Naive thymus-derived CD4-positive, alpha-beta T cell (primary cell): ENCODE results near the gene DTNB. TPM values are rescaled to one million over a fixed set of nuclear protein-coding genes. Genes with fewer than 3 reads are reported as not detected.

Experiments
- ATAC-seq: fragments of 150-1000 bp; cut with Tn5 transposase; 2 replicates; pipeline ENCODE4 v1.10.0; 2021; ENCODE audit warnings: mild to moderate bottlenecking, moderate library complexity
- CTCF ChIA-PET: fragments of 350-600 bp; sonication (Branson Sonifier 250); formaldehyde crosslinking; loops from one replicate; lab custom pipeline; 2021; ENCODE audit warnings: antibody characterized with exemption; lab: Charles Lee
- POLR2A ChIA-PET: fragments of 350-600 bp; sonication (Branson Sonifier 250); formaldehyde crosslinking; loops from one replicate; lab custom pipeline; 2021; ENCODE audit warnings: antibody characterized with exemption, inconsistent platforms; lab: Charles Lee
- DNase-seq, 9 donors: peaks; one replicate each; pipeline versions ENCODE4 v3.0.0 to v3.0.0-alpha.2; 2020 to 2022; ENCODE audit warnings: mixed read lengths in 1 of 9
- H3K27ac ChIP-seq: one replicate; pipeline ENCODE4 v1.7.0; 2013; ENCODE audit warnings: mild to moderate bottlenecking, low read depth, low read length, moderate library complexity
- H3K27me3 ChIP-seq, 2 donors: one replicate each; pipeline ENCODE4 v1.7.0; 2013; ENCODE audit warnings: low read length in 2 of 2, mild to moderate bottlenecking in 2 of 2, moderate library complexity in 2 of 2; ENCODE audit not compliant: control insufficient read depth in 2 of 2, insufficient read depth in 2 of 2
- H3K36me3 ChIP-seq, 3 experiments: 1 replicate in 2 of 3; 2 replicates in 1 of 3; pipeline ENCODE4 v1.7.0; 2013; ENCODE audit warnings: low read length in 3 of 3, mild to moderate bottlenecking in 3 of 3, moderate library complexity in 1 of 3; ENCODE audit not compliant: insufficient read depth in 3 of 3, control insufficient read depth in 2 of 3
- H3K4me1 ChIP-seq, 2 donors: one replicate each; pipeline ENCODE4 v1.7.0; 2013; ENCODE audit warnings: low read length in 2 of 2, mild to moderate bottlenecking in 2 of 2, moderate library complexity in 1 of 2; ENCODE audit not compliant: control insufficient read depth in 2 of 2, insufficient read depth in 2 of 2
- H3K4me3 ChIP-seq: 2 replicates; pipeline ENCODE4 v1.7.0; 2013; ENCODE audit warnings: mild to moderate bottlenecking, low read length
- H3K9me3 ChIP-seq, 3 experiments: 1 replicate in 2 of 3; 2 replicates in 1 of 3; pipeline ENCODE4 v1.7.0; 2013; ENCODE audit warnings: low read length in 3 of 3; ENCODE audit not compliant: control insufficient read depth in 2 of 3
- H3K27ac Mint-ChIP-seq, 9 donors: one replicate each; pipeline ENCODE4 v1.8.0; 2020 to 2022; ENCODE audit warnings: mixed read lengths in 9 of 9, mild to moderate bottlenecking in 8 of 9, moderate library complexity in 5 of 9, inconsistent platforms in 2 of 9
- H3K27me3 Mint-ChIP-seq, 5 donors: one replicate each; pipeline ENCODE4 v1.8.0; 2021 to 2022; ENCODE audit warnings: mixed read lengths in 5 of 5, mild to moderate bottlenecking in 1 of 5
- H3K36me3 Mint-ChIP-seq, 5 donors: one replicate each; pipeline ENCODE4 v1.8.0; 2020 to 2022; ENCODE audit warnings: mixed read lengths in 5 of 5, mild to moderate bottlenecking in 3 of 5, inconsistent platforms in 1 of 5
- H3K4me1 Mint-ChIP-seq, 7 donors: one replicate each; pipeline ENCODE4 v1.8.0; 2020 to 2022; ENCODE audit warnings: mixed read lengths in 7 of 7, mild to moderate bottlenecking in 3 of 7, inconsistent platforms in 1 of 7
- H3K4me3 Mint-ChIP-seq, 10 donors: one replicate each; pipeline ENCODE4 v1.8.0; 2020 to 2022; ENCODE audit warnings: mild to moderate bottlenecking in 10 of 10, mixed read lengths in 10 of 10, moderate library complexity in 6 of 10, inconsistent platforms in 2 of 10
- H3K9me3 Mint-ChIP-seq, 11 donors: one replicate each; pipeline ENCODE4 v1.8.0; 2020 to 2022; ENCODE audit warnings: mixed read lengths in 11 of 11, mild to moderate bottlenecking in 4 of 11, inconsistent platforms in 1 of 11, moderate library complexity in 1 of 11
- intact Hi-C, 2 donors: fragments of 100-400 bp; cut with micrococcal nuclease; formaldehyde crosslinking; loops; one replicate each; pipeline ENCODE4 v1.15.1; 2023
- polyA plus RNA-seq, 2 donors: library from polyadenylated mRNA; unstranded; fragments of 300-500 nt; fragmentation: Illumina TruSeq; gene quantifications; one replicate each; pipeline ENCODE4 v1.2.3, GENCODE V29; 2021
- total RNA-seq, 6 experiments: library from RNA in 5 of 6; stranded (reverse) in 5 of 6; gene quantifications; 1 replicate in 5 of 6; 2 replicates in 1 of 6; pipeline ENCODE4 v1.2.3 and lab custom pipeline; 2021 to 2026

Gene DTNB
- total and polyA plus RNA-seq, 7 experiments from 2014 or later = 17.0 to 56.2 (median 33.1) TPM

- Histone ChIP-seq H3K9me3 (no peaks in the 10 kb centered on the region), H3K27ac (no peak overlapping the region), H3K27me3 (no peaks in the 10 kb centered on the region), H3K36me3 (peaks cover 0 to 20% (median 0%) of the 10 kb centered on the region in 3 experiments), H3K4me1 (no peaks in the 10 kb centered on the region), H3K4me3 (no peak overlapping the region)
- ChIA-PET CTCF (no interaction called here), POLR2A (no interaction called here)
- ATAC-seq (no peak), DNase-seq (no peak)
- intact Hi-C loops = no loop called here
- Mint-ChIP-seq H3K9me3 (no peaks in the 10 kb centered on the region), H3K4me3 (no peak overlapping the region), H3K27ac (no peak overlapping the region), H3K36me3 (peaks cover 12 to 55% (median 23%) of the 10 kb centered on the region in 5 donors), H3K4me1 (peaks cover 0 to 2% (median 0%) of the 10 kb centered on the region in 7 donors), H3K27me3 (no peaks in the 10 kb centered on the region)
These were observed 48.7 kb downstream of the DTNB start for GRCh38 chr2:25624635-25625034.

DNA sequence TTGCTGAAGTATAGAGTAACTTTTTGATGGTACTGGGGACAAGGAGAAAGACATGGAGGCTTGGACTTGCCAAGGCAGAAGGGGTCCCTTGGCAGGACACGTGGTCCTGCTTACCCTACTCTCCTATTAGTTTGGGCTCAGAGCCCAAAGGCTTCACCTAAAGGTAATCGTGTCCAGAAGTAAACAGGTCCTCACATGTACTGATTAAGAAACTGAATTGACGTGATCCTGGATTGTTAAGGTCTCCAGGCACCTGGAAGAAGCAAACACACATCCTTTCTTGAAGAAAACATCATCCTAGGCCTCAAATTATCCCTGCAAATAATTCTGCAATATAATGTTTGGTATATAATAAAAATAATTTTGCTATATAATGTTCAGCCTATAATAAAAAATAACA, 50.0 kb downstream of the DTNB start:
- Histone ChIP-seq H3K4me1 (no peaks in the 10 kb centered on the region), H3K27me3 (no peaks in the 10 kb centered on the region), H3K36me3 (peaks cover 0 to 22% (median 0%) of the 10 kb centered on the region in 3 experiments), H3K9me3 (no peaks in the 10 kb centered on the region), H3K4me3 (no peak overlapping the region), H3K27ac (no peak overlapping the region)
- no peak overlapping the region for H3K27ac Mint-ChIP-seq
- H3K4me1 Mint-ChIP-seq = peaks cover 0 to 2% (median 0%) of the 10 kb centered on the region in 7 donors
- no peak for ATAC-seq
- H3K4me3 Mint-ChIP-seq = no peak overlapping the region
- no peaks in the 10 kb centered on the region for H3K27me3 Mint-ChIP-seq
- H3K9me3 Mint-ChIP-seq = no peaks in the 10 kb centered on the region
- peaks cover 12 to 59% (median 24%) of the 10 kb centered on the region in 5 donors for H3K36me3 Mint-ChIP-seq
- ChIA-PET CTCF (no interaction called here), POLR2A (no interaction called here)
- intact Hi-C loops = no loop called here
- DNase-seq = no peak

GRCh38 chr2:25620711-25621110, 52.7 kb downstream of the DTNB start:
- peaks cover 7 to 52% (median 14%) of the 10 kb centered on the region in 5 donors for H3K36me3 Mint-ChIP-seq
- peaks cover 0 to 7% (median 0%) of the 10 kb centered on the region in 7 donors for H3K4me1 Mint-ChIP-seq
- H3K9me3 ChIP-seq = no peaks in the 10 kb centered on the region
- intact Hi-C loops = no loop called here
- H3K4me3 ChIP-seq = no peak overlapping the region
- H3K4me3 Mint-ChIP-seq = no peak overlapping the region
- peaks cover 0 to 10% (median 0%) of the 10 kb centered on the region in 3 experiments for H3K36me3 ChIP-seq
- DNase-seq (no peak), ATAC-seq (no peak)
- CTCF ChIA-PET = no interaction called here
- no peak overlapping the region for H3K27ac Mint-ChIP-seq
- no peaks in the 10 kb centered on the region for H3K27me3 Mint-ChIP-seq
- H3K4me1 ChIP-seq = no peaks in the 10 kb centered on the region
- POLR2A ChIA-PET = no interaction called here
- no peaks in the 10 kb centered on the region for H3K27me3 ChIP-seq
- no peaks in the 10 kb centered on the region for H3K9me3 Mint-ChIP-seq
- no peak overlapping the region for H3K27ac ChIP-seq

DNA sequence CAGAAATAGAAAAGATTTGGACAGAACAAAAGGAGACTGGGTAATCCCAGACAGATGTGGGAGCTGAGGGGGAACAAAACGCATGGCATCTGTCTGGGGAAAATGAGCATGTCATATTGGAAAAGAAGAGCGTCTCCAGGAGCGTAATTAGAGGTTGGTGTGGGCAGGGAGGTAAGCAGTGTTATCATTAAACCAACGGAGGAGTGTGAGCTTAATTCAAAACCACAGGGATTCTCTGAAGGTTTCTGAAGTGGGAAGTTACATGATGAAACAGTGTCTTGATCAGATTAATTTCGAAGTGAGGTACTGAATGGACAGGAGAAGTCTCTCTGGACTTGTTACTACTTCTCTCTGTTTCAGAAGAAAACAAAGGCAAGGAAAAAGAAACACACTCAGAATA, 53.3 kb downstream of the DTNB start:
- ATAC-seq (no peak), DNase-seq (no peak)
- Histone ChIP-seq H3K4me3 (no peak overlapping the region), H3K36me3 (peaks cover 0 to 10% (median 0%) of the 10 kb centered on the region in 3 experiments), H3K27me3 (no peaks in the 10 kb centered on the region), H3K4me1 (no peaks in the 10 kb centered on the region), H3K9me3 (no peaks in the 10 kb centered on the region), H3K27ac (no peak overlapping the region)
- H3K4me1 Mint-ChIP-seq = peaks cover 0 to 7% (median 0%) of the 10 kb centered on the region in 7 donors
- intact Hi-C loops = no loop called here
- no peak overlapping the region for H3K4me3 Mint-ChIP-seq
- CTCF ChIA-PET = interaction anchor here (2.0 kb wide), 1 partner anchor 13 kb away, joined by 8 read pairs; no protein-coding TSS in a partner anchor
- no peaks in the 10 kb centered on the region for H3K27me3 Mint-ChIP-seq
- POLR2A ChIA-PET = no interaction called here
- H3K36me3 Mint-ChIP-seq = peaks cover 4 to 48% (median 11%) of the 10 kb centered on the region in 5 donors
- H3K9me3 Mint-ChIP-seq = no peaks in the 10 kb centered on the region
- no peak overlapping the region for H3K27ac Mint-ChIP-seq

GRCh38 chr2:25619185-25619584, 54.2 kb downstream of the DTNB start:
- H3K36me3 ChIP-seq = peaks cover 0 to 10% (median 0%) of the 10 kb centered on the region in 3 experiments
- H3K9me3 ChIP-seq = no peaks in the 10 kb centered on the region
- no peak overlapping the region for H3K4me3 Mint-ChIP-seq
- no peak for DNase-seq
- intact Hi-C loops = no loop called here
- peaks cover 4 to 48% (median 11%) of the 10 kb centered on the region in 5 donors for H3K36me3 Mint-ChIP-seq
- no peak overlapping the region for H3K27ac Mint-ChIP-seq
- no peaks in the 10 kb centered on the region for H3K4me1 ChIP-seq
- no peaks in the 10 kb centered on the region for H3K9me3 Mint-ChIP-seq
- peaks cover 0 to 7% (median 0%) of the 10 kb centered on the region in 7 donors for H3K4me1 Mint-ChIP-seq
- H3K27me3 ChIP-seq = no peaks in the 10 kb centered on the region
- no peak overlapping the region for H3K4me3 ChIP-seq
- H3K27ac ChIP-seq = no peak overlapping the region
- POLR2A ChIA-PET = no interaction called here
- ATAC-seq = no peak
- CTCF ChIA-PET = interaction anchor here (2.0 kb wide), 1 partner anchor 12 kb away, joined by 8 read pairs; no protein-coding TSS in a partner anchor
- H3K27me3 Mint-ChIP-seq = no peaks in the 10 kb centered on the region

- no peaks in the 10 kb centered on the region for H3K27me3 ChIP-seq
- no peaks in the 10 kb centered on the region for H3K9me3 Mint-ChIP-seq
- no peak overlapping the region for H3K4me3 ChIP-seq
- peaks cover 4 to 46% (median 11%) of the 10 kb centered on the region in 5 donors for H3K36me3 Mint-ChIP-seq
- DNase-seq = no peak
- ATAC-seq = no peak
- intact Hi-C loops = no loop called here
- H3K27ac ChIP-seq = no peak overlapping the region
- peaks cover 0 to 7% (median 0%) of the 10 kb centered on the region in 7 donors for H3K4me1 Mint-ChIP-seq
- H3K27ac Mint-ChIP-seq = peak overlapping the region in 1 of 9 donors; percentile 19
- no peaks in the 10 kb centered on the region for H3K4me1 ChIP-seq
- CTCF ChIA-PET = interaction anchor here (0.7 to 2.0 kb wide), 3 partner anchors 11 to 185 kb away, joined by 3 to 8 read pairs (median 4); no protein-coding TSS in a partner anchor
- no peak overlapping the region for H3K4me3 Mint-ChIP-seq
- H3K9me3 ChIP-seq = no peaks in the 10 kb centered on the region
- no peaks in the 10 kb centered on the region for H3K27me3 Mint-ChIP-seq
- POLR2A ChIA-PET = no interaction called here
- H3K36me3 ChIP-seq = peaks cover 0 to 10% (median 0%) of the 10 kb centered on the region in 3 experiments
These were observed 54.7 kb downstream of the DTNB start for GRCh38 chr2:25618676-25619075.
